ENCODE measurements around the gene PDE1C.

PDE1C gene

GRCh38 chr7:32005577-32005976 lies 64.6 kb downstream of the PDE1C start:
- TF ChIP-seq CTCF (IDR thresholded peaks at IDR 0.05): no peak
- H3K9ac ChIP-seq: no peak overlapping the region

DNA sequence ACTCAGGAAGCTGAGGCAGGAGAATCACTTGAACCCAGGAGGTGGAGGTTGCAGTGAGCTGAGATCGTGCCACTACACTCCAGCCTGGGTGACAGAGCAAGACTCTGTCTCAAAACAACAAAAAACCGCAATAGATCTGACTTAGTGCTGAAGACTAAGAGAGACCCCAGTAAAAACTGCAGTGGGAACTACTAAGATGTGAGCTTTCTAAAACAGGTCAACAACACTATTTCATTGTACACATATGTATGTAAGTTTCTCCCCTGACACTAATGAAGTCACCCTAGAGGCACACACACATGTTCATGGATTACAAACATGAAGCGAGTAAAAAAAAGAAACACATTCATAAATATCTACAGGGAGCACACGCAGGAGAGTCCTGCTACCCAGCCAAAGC lies 68.3 kb downstream of the PDE1C start:
- TF ChIP-seq CTCF (IDR thresholded peaks at IDR 0.05): no peak
- Histone ChIP-seq H2AFZ (no peak overlapping the region), H3K9me3 (ENCODE audit: control insufficient read depth, low read length) (no peaks in the 10 kb centered on the region), H3K9ac (no peak overlapping the region), H3K79me2 (no peaks in the 10 kb centered on the region), H3K4me2 (ENCODE audit: low read length) (no peak overlapping the region), H3K4me3 (ENCODE audit: low read depth, low read length) (no peak overlapping the region), H3K27ac (no peak overlapping the region), H3K27me3 (ENCODE audit: control insufficient read depth, insufficient read depth, low read length) (no peaks in the 10 kb centered on the region), H3K4me1 (no peaks in the 10 kb centered on the region), H3K36me3 (ENCODE audit: control insufficient read depth, insufficient read depth, low read length) (no peaks in the 10 kb centered on the region)

More at GRCh38 chr7:32005577-32005976, 64.6 kb downstream of the PDE1C start:
- no peak overlapping the region for H3K4me2 ChIP-seq (ENCODE audit: low read length)
- H3K27ac ChIP-seq: no peak overlapping the region
- no peaks in the 10 kb centered on the region for H3K36me3 ChIP-seq (ENCODE audit: control insufficient read depth, insufficient read depth, low read length)
- H3K79me2 ChIP-seq: no peaks in the 10 kb centered on the region
- no peaks in the 10 kb centered on the region for H3K27me3 ChIP-seq (ENCODE audit: control insufficient read depth, insufficient read depth, low read length)
- H3K4me3 ChIP-seq (ENCODE audit: low read depth, low read length): no peak overlapping the region
- H2AFZ ChIP-seq: no peak overlapping the region
- H3K4me1 ChIP-seq: no peaks in the 10 kb centered on the region
- H3K9me3 ChIP-seq (ENCODE audit: control insufficient read depth, low read length): no peaks in the 10 kb centered on the region

- Histone ChIP-seq H3K36me3 (ENCODE audit: control insufficient read depth, insufficient read depth, low read length) (no peaks in the 10 kb centered on the region), H3K27me3 (ENCODE audit: control insufficient read depth, insufficient read depth, low read length) (no peaks in the 10 kb centered on the region), H3K79me2 (no peaks in the 10 kb centered on the region), H3K9ac (no peak overlapping the region), H3K4me2 (ENCODE audit: low read length) (no peak overlapping the region), H3K27ac (no peak overlapping the region), H3K4me1 (no peaks in the 10 kb centered on the region), H2AFZ (no peak overlapping the region), H3K9me3 (ENCODE audit: control insufficient read depth, low read length) (no peaks in the 10 kb centered on the region), H3K4me3 (ENCODE audit: low read depth, low read length) (no peak overlapping the region)
- TF ChIP-seq CTCF (IDR thresholded peaks at IDR 0.05): no peak
These were observed 72.8 kb downstream of the PDE1C start for GRCh38 chr7:31997423-31997822.

- H3K4me2 ChIP-seq (ENCODE audit: low read length): no peak overlapping the region
- H3K4me3 ChIP-seq (ENCODE audit: low read depth, low read length): no peak overlapping the region
- H3K9me3 ChIP-seq (ENCODE audit: control insufficient read depth, low read length): no peaks in the 10 kb centered on the region
- no peak overlapping the region for H3K9ac ChIP-seq
- H3K36me3 ChIP-seq (ENCODE audit: control insufficient read depth, insufficient read depth, low read length): no peaks in the 10 kb centered on the region
- H3K27me3 ChIP-seq (ENCODE audit: control insufficient read depth, insufficient read depth, low read length): no peaks in the 10 kb centered on the region
- no peak for TF ChIP-seq CTCF (IDR thresholded peaks at IDR 0.05)
- no peak overlapping the region for H2AFZ ChIP-seq
- no peaks in the 10 kb centered on the region for H3K79me2 ChIP-seq
- no peaks in the 10 kb centered on the region for H3K4me1 ChIP-seq
- no peak overlapping the region for H3K27ac ChIP-seq
These were observed 75.1 kb downstream of the PDE1C start for GRCh38 chr7:31995134-31995533.

- Histone ChIP-seq H3K79me2 (no peaks in the 10 kb centered on the region), H3K4me3 (ENCODE audit: low read depth, low read length) (no peak overlapping the region), H3K9ac (no peak overlapping the region), H3K9me3 (ENCODE audit: control insufficient read depth, low read length) (no peaks in the 10 kb centered on the region), H3K36me3 (ENCODE audit: control insufficient read depth, insufficient read depth, low read length) (no peaks in the 10 kb centered on the region), H3K4me1 (no peaks in the 10 kb centered on the region), H3K4me2 (ENCODE audit: low read length) (no peak overlapping the region), H3K27ac (no peak overlapping the region), H2AFZ (no peak overlapping the region), H3K27me3 (ENCODE audit: control insufficient read depth, insufficient read depth, low read length) (no peaks in the 10 kb centered on the region)
- no peak for TF ChIP-seq CTCF (IDR thresholded peaks at IDR 0.05)
These were observed 78.4 kb downstream of the PDE1C start for GRCh38 chr7:31991846-31992245.
